GM18858 (cell line): ENCODE data around the gene SMC1A.
"Not testable (repeated sequence)": the region's sequence is repeated elsewhere in the genome, so short reads cannot be mapped to it uniquely, and the experiment has no call there.

Source experiments
- ATAC-seq: cut with Tn5 transposase; IDR thresholded peaks from one replicate; pipeline ENCODE4 v1.9.1; 2021; ENCODE audit not compliant: unreplicated experiment

Gene SMC1A

DNA sequence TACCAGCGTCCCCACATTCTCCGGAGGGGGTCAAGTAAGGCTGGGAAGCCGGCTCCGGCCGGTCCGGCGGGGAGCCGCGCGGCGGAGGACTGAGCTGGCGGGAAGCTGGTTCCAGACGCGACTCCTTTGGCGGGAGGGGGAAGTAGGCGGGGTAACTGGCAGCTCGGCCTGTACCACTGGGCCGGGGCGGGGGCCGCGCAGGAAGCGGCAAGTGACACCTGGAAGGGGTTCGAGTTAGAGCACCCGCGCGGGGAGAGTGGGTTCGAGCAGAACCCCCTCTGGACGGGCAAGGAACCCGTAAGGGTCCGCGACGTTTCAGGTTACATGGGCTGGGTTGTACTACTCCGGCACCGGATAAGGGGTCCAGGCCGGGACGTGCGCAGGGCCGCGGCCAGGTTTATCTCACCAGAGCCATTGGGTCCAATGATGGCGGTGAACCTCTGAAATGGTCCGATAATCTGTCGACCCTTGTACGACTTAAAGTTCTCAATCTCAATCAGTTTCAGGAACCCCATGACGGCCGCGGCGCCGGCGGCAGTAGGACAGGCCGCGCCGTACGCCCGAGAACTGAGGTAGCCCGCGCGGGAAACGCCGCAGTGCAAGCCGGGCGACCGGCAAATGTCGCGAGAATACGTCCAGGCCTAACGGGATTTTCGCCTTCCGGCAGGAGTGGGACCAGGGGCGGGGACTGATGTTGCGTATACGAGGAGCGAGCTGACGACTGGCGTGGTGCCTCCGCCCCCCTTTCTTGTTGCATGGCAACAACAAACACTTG is at the start of gene SMC1A:
Gene SMC1A, minus strand, starts transcription at position 569 of the 775 bp plus-strand sequence. Its CDS starts 54 bp downstream, at position 515.
- peak; percentile 96 for ATAC-seq

DNA sequence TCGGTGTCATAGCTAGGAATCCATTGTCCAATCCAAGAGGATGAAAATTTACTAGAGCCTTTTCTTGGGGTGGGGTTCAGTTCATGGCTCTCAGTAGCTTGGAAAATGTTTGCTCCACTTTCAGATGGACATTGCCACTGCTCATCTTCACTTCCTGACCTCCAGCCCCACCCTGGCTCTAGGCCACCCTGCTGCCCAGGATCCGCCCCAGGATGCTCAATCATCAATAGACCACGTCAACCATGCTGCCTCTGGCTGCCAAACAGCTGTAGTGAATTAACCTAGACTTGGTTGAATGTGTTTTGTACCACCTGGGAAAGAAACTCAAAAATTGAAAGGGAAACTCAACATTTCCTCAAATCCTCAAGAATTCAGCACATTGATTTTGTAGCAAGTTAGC is 48.9 kb upstream of the SMC1A start:
- ATAC-seq = no peak

DNA sequence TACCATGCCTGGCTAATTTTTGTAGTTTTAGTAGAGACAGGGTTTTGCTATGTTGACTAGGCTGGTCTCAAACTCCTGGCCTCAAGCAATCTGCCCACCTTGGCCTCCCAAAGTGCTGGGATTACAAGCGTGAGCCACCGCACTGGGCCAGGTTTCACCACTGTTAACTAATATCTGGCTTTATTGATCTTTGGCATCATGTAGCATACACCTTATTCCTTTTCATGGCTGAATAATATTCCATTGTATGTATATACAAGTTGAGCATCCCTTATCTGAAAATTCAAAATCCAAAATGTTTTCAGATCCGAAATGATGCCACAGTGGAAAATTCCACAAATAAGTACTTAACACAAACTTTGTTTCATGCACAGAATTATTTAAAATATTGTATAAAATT is 46.2 kb upstream of the SMC1A start:
- not testable (repeated sequence) for ATAC-seq

DNA sequence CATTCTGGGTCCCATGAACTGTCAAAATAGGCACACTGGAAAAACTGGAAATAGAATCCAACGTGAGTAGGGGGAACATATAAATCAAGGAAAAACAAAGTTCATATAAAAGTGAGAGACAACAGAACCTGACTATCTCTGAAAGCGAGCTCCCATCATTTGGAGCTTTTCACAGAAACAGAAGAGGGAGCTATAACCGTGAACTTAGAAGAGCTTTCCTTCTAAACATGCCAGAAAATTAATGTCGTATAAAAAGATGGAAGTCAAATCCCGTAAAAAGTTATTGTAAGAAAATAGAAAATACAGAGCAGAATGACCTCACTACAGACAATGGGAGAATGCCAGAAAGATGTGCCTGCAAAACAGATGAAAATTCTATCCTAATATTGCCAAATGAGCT is 35.6 kb upstream of the SMC1A start:
- no peak for ATAC-seq

DNA sequence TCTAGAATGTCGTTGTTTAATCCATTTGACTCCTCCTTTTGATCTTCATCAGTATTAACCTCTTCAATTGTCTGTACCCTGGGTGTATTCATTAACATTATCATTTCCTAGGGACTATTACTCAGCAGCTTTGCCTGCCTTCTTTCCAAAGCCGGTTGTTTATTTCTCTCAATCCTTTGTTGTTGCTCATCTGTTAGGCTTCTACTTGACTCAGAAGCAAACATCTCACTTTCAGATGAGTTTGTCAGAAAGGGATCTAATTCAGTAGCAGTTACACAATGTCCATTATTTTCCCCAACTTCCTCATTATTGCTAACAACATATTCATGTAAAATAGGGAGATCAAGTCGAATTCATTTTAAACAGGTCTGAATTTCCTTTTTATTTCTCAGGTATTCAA is 33.8 kb upstream of the SMC1A start:
- no peak for ATAC-seq

DNA sequence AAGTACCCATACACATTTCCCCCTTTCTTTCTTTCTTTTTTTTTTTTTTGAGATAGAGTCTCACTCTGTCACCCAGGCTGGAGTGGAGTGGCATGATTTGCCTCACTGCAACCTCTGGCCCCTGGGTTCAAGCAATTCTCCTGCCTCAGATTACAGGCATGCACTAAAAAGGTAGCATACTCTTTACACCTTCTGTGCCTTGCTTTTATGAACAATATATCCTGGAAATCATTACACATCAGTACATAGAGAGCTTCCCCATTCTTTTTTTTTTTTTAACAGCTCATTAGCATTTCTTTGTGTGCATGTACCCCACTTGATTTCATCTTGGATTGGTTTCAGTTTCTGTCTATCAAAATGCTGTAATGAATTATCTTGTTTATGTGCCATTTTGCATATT is 30.4 kb upstream of the SMC1A start:
- no peak for ATAC-seq

DNA sequence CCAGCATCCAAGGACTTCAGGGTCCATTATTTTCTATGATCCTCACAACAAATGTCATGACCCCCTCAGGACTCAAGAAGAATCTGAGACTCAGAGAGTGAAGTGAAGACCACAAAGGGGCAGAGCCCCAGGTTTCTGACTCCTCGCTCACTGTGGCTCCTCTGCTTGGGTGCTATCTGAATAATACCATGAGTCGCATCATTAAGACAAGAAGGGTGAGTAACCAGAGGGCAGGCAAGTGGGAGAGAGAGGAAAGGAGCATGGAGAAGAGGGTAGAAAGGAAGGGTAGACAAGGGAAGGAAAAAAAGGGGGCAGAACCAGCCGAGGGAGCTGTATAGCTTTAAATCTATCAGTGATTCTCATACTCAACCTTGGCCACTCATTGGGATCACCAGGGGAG is 27.2 kb upstream of the SMC1A start:
- no peak for ATAC-seq

DNA sequence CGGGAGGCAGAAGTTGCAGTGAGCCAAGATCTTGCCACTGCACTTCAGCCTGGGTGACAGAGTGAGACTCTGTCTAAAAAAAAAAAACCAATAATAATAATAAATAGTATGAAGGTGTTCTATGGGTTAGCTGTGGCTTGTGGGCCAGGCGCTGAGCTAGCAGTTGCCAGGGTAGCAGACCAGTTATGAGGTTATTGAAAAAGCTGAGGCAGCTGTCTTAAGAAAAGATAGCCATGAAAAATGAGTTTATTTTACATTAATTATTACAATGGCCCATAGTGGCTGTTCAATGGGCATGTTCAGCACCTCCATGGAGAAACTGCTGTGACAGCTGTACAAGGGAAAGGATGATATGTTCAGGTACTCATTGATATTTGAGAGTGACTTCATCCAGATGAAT is 25.0 kb upstream of the SMC1A start:
- no peak for ATAC-seq

DNA sequence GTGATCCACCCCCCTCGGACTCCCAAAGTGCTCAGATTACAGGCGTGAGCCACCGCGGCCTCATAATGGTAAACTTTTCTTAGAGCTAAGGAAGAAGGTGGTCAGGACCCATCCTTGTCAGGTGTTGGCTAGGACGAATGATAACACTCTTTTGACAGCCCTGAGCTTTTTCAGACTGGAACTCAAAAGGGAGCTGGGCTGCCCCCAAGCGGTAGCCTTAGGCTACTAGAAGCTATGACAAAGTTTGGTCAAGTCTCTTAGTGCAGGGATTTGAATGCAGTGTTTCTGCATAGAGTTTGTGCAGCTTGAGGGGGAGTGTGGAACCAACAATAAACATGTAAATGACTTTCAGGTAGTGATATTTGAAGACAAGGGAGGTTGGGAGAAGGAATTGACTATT is 23.5 kb upstream of the SMC1A start:
- no peak for ATAC-seq

DNA sequence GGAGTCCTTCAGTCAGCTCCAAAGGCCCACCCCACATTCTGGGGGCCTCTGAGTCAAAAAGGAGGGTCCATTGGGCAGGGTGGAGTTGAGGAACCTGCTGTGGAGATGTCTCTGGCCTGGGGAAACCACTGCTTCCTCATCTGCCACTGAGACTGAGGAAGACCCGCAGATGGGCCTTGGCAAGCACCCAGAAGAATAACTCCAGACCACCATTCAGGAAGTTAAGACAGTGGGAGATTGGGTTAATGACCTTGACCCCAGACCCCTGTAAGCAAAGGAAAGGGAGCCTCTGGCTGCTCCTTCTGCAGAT is 19.8 kb upstream of the SMC1A start:
- no peak for ATAC-seq

DNA sequence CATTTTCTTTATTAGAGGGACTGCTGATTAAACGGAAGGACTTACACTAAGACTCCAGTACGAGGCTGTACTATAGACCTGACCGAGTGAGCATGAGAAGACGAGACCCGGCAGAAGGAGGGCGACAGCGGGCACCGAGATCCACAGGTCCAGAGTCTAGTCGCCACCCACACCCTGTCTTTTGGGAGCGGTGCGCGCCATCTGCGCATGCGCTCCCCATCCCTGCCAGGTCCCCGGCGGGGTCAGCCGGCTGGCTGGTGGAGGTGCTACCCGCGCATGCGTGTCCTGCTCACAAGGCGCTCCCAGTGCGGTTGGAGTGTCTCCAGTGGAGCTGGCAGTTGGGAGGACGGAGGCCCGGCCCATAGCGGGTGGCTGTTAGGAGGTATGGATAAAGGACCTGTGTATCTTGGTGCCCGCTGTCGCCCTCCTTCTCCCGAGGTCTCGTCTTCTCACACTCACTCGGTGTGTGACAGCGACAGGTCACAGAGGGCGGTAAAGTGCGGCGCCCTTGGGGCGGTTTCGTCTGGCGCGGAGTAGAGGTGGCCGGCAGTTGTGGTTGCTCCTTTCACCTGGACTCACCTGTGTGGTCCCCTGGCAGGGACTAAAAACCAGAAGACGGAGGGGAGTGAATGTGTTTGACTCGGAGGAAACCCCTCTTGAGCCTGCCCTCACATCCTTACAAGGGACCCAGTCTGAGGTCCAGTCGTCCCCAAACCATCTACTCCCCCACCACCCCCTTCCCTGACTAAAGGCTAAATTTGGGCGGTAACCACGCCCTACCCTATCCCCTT is 19.3 kb upstream of the SMC1A start:
- ATAC-seq = peak; percentile 70

DNA sequence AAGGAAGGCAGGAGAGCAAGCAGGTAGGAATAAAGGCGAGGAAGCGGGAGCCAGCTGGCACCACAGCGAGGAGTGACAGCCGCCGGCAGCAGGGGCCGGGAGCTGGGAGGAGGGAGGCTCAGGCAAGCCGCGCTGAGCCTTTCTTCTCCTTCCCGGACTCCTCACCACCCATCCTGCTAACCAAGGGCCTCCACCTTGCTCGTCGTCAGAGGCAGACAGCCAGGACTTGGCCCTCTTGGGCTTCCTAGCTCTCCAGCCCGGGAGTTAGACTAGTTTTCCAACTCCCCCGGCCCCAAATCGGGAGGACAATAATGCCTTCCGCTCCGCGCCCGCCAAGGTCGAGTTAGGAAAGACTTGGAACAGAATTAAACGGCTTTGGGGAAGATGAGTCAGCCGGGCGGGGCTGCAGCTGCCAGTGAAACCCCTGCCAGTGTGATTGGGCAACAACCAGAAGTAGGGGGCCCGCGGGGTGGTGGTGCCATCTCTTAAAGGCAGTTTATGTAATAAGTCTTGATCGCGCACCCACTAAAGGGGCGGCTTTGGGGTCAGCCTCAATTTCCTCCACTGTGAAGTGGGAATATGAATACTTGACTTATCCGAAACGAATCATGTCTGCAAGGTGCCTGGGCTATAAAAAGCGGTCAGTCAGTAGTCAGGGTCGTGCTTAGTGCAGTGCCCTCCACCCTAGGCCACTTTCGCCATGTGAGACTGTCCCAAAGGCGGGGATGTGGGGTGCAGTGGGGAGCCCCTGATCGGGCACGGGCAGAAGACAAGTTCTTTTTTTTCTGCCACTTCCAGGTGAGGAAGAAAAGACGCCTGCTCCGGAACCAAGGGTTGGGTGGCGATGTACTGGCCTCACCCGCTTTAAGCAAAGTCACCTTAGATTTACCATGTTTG is 18.4 kb upstream of the SMC1A start:
- no peak for ATAC-seq

DNA sequence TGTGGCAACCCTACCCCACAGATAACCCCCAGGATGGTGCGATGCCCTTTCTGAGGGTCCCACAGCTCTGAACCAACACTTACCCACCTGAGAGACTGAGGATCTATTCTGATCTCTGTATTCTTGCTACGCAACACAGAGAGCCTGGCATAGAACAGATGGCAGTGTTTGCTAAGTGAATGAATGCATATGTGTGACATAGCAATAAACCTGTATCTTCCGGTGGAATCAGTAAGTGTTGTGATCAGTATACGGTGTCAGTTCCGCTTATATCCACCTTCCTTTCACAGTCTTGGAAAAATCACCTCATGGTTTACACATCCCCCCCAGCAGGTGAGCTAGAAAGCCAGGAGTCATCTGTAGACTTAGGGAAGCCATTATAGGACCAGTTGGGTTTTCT is 17.6 kb upstream of the SMC1A start:
- no peak for ATAC-seq

DNA sequence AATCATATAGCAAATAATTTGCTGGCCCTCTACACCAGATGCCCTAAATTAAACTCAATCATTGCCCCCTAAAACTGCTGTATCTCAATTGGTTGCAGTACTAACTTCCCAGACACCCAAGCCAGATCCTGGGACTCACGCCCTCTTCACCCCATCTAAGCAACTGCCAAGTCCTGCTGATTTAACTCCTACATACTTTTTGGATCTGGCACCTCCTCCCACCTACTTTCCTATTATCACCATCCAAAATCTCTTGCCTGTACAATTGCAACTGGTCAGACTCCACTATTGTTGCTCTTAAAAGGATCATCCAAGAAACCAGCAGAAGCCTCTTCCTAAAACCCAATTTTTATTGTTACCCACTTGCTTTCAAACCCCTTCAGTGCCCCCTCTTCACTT is 16.4 kb upstream of the SMC1A start:
- ATAC-seq = no peak

DNA sequence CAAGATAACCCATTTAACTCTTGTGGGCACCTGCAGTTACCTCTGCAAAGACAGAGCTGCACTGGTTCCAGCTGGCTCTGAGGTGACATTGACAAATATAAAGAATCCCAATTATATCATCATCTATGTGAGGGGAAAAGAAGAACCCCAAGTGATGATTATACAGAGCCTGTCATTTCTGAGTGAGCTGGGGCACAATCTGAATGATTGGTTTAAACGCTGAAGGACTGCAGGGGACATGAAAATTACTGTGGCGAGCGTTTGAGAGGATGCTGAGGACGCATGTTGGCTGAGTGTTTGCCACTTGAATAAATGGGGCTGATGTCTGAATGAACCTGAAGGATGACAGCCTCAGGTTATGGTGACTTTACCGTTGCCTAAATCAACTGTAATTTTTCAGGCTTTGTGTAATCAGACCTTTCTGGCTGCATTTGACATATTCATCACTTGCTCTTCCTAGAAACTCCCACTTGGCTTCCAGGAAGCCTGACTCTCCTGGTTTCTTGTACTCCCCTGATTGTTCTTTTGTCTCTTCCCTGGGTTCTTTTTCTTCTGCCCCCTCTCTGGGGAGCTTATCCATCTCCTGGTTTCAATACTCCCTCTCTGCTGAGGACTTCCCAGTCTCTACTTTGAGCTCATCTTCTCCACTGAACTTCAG is 15.8 kb upstream of the SMC1A start:
- ATAC-seq = no peak

DNA sequence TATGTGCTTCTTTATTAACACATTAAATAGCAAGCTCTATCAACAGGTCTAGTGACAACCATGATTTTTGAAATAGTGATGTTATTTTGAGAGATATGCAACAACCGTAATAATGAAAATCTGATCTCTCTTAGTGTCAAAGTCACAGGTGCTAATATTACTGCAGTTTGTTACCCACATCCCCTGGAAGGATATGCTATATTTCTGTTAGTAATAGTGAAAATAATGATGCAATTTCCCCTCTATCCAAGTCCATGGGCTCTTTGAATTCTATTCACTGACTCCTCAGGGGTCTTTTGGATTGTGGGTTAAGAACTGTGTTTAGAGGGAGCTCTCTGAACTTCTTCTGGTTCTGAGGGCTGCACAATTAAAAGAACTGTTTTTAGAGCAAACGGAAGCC is 14.8 kb upstream of the SMC1A start:
- ATAC-seq = no peak

DNA sequence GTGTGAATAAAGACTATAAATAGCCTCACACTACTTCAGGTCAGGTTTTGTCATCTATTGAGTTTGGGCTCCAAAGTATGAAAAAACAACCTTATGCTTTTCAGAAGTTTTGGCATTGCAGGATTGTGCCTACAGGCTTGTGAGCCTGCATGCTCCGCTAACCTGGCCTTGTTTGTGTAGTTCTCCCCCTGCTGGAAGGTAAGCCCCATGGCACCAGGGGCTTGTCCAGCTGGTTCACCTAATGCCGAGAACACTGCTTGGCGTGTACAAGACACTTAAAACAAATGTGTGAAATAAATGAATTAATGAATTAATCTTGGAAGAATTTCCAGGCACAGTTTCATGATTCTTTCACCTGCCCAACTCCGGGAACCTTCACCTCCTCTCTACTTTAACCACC is 13.5 kb upstream of the SMC1A start:
- peak; percentile 86 for ATAC-seq

DNA sequence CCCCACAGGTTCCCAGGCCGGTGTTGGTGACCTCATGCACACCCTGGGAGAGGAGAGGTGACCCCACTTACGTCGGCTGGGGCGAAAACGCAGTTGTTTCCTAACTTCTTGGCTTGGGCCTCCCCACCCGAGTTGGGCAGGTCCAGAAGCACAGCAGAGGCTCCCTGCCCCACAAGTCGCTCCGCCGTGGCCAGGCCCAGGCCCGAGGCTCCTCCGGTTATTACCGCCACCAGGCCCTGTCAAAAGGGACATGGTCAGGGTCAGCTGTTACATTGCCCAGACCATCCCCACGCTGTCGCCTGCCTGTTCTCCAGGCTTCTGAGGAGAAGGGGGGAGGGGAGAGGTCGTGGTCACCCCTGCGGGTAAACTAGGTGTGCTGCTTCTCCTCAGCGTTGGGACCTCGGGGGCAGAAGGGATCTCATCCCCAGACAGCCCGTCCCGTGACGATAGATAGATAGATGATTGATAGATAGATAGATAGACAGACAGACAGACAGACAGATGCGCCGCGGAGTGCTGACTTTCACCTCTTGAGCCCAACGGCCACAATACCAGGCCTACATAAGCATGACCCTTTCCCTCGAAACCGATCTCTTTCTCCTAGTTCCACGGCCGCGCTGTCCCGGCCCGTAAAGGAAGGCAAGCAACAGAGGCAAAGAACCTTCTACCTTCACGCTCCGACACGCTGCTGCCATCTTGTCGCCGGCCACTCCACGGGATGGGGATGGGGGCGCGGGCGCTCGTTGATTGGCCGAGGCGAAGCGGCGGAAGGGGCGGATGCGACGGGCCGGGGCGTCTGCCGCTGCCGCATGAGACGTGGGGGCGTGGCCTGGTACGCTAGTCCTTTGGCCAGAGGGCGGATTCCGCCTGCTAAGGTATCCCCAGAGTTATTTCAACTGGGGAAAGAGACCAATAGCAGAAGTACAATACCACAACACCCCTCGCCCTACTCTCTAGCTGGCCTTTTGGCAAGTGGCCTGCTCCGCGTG is 11.5 kb upstream of the SMC1A start, which contains the start of gene HSD17B10:
Gene HSD17B10, minus strand, starts transcription at position 720 of the 989 bp plus-strand sequence. Its CDS starts 25 bp downstream, at position 695.
- ATAC-seq = peak; percentile 75

DNA sequence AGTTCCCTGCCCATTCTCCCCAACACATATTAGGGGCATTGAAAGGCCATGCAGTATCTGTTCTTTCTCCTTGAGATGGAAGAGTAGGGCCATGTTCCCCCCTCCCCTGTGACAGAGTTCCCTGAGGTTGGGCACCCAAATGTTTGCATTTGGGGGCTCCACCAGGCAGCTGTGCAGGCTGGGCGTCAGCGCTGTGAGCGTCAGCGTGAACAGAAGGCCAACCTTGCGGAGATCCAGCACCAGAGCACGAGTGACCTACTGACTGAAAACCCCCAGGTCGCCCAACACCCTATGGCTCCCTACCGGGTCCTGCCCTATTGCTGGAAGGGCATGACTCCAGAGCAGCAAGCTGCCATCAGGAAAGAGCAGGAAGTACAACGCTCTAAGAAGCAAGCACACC is 7.8 kb upstream of the SMC1A start:
- ATAC-seq = no peak

DNA sequence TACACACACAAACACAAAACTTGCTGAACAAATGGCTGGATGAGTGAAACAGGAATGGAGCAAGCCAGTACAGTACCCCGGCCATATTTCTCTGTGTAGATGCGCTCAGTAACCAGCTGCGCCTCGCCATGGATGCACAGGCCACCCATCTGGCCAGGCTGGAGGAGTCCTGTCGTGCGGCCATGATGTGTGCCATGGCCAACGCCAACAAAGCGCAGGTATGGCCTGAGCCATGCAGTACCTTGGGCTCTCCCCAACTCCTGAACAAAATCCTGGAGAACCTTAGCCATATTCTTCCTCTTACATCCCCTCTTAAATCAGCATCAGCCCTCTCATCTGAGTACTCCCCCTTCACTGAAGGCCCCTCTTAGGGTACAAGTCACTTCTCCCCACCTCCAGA is 7.3 kb upstream of the SMC1A start:
- ATAC-seq = no peak
